IMR-90 (cell line): ENCODE measurements around the gene ZNF800. TPM values are rescaled to one million over a fixed set of nuclear protein-coding genes. Genes with fewer than 3 reads are reported as not detected.

Experiments
- ATAC-seq: fragments of 200-7000 bp; cut with Tn5 transposase; 2 replicates; pipeline ENCODE4 v1.9.1; 2020; ENCODE audit warnings: low read depth, mild to moderate bottlenecking, moderate library complexity
- BruUV-seq: library from RNA; stranded (reverse); fragments of 400-500 nt; replicated peaks from 2 replicates; lab custom pipeline; 2021; lab: Mats Ljungman, UMichigan
- CTCF ChIA-PET: fragments of 300-600 bp; formaldehyde crosslinking; extraction: SDS; loops from one replicate; lab custom pipeline; 2021; ENCODE audit warnings: antibody characterized with exemption; lab: Yijun Ruan, JAX
- POLR2A ChIA-PET: fragments of 300-600 bp; sonication (Branson Sonifier 250); formaldehyde crosslinking; loops from one replicate; lab custom pipeline; 2022; ENCODE audit warnings: antibody characterized with exemption; ENCODE audit not compliant: unreplicated experiment; lab: Charles Lee
- DNase-seq: peaks from one replicate; pipeline ENCODE4 v3.0.0; 2013
- H2AFZ ChIP-seq: replicated peaks from 2 replicates; pipeline ENCODE3; 2013; ENCODE audit warnings: low read length, mild to moderate bottlenecking; ENCODE audit not compliant: poor library complexity
- H2AK5ac ChIP-seq: 2 replicates; pipeline ENCODE4 v1.6.1; 2013; ENCODE audit warnings: low read depth, low read length, inconsistent platforms
- H2AK9ac ChIP-seq: replicated peaks from 2 replicates; pipeline ENCODE3; 2013; ENCODE audit warnings: mild to moderate bottlenecking, low read depth, low read length, moderate library complexity; ENCODE audit not compliant: poor library complexity
- H2BK120ac ChIP-seq: 2 replicates; pipeline ENCODE4 v1.6.1; 2013; ENCODE audit warnings: low read depth, low read length, inconsistent platforms
- H2BK15ac ChIP-seq: 3 replicates; pipeline ENCODE4 v1.6.1; 2013; ENCODE audit warnings: low read depth, low read length, inconsistent platforms
- H2BK20ac ChIP-seq: 2 replicates; pipeline ENCODE4 v1.6.1; 2013; ENCODE audit warnings: low read depth, mild to moderate bottlenecking, inconsistent platforms, low read length, moderate library complexity
- H2BK5ac ChIP-seq: 2 replicates; pipeline ENCODE4 v1.6.1; 2013; ENCODE audit warnings: mild to moderate bottlenecking, low read depth, low read length, inconsistent platforms; ENCODE audit not compliant: poor library complexity, severe bottlenecking
- H3K14ac ChIP-seq: replicated peaks from 2 replicates; pipeline ENCODE4 v1.6.1; 2013; ENCODE audit warnings: low read depth, low read length, inconsistent platforms
- H3K18ac ChIP-seq: 2 replicates; pipeline ENCODE4 v1.6.1; 2013; ENCODE audit warnings: low read depth, low read length, control low read depth
- H3K23ac ChIP-seq: 2 replicates; pipeline ENCODE4 v1.6.1; 2013; ENCODE audit warnings: low read depth, low read length, inconsistent platforms
- H3K27ac ChIP-seq: 2 replicates; pipeline ENCODE4 v1.5.1; 2013; ENCODE audit warnings: mild to moderate bottlenecking, control low read depth, low read length; ENCODE audit not compliant: insufficient read depth
- H3K27me3 ChIP-seq: 2 replicates; pipeline ENCODE4 v1.6.1; 2013; ENCODE audit warnings: low read length; ENCODE audit not compliant: control insufficient read depth, insufficient read depth
- H3K36me3 ChIP-seq: 2 replicates; pipeline ENCODE4 v1.6.1; 2013; ENCODE audit warnings: low read length, mixed read lengths; ENCODE audit not compliant: control insufficient read depth, insufficient read depth
- H3K4ac ChIP-seq: 2 replicates; pipeline ENCODE4 v1.6.1; 2013; ENCODE audit warnings: low read depth, low read length, inconsistent platforms
- H3K4me1 ChIP-seq: 2 replicates; pipeline ENCODE4 v1.6.1; 2013; ENCODE audit warnings: low read length, mixed read lengths; ENCODE audit not compliant: control insufficient read depth, insufficient read depth
- H3K4me2 ChIP-seq: 2 replicates; pipeline ENCODE4 v1.6.1; 2013; ENCODE audit warnings: low read depth, mild to moderate bottlenecking, control low read depth, low read length, moderate library complexity
- H3K4me3 ChIP-seq: 2 replicates; pipeline ENCODE4 v1.5.1; 2013; ENCODE audit warnings: low read depth, mild to moderate bottlenecking, control low read depth, low read length, moderate library complexity; ENCODE audit not compliant: insufficient read depth
- H3K56ac ChIP-seq: 2 replicates; pipeline ENCODE4 v1.6.1; 2013; ENCODE audit warnings: low read length, inconsistent platforms; ENCODE audit not compliant: insufficient read depth; ENCODE audit errors: extremely low read depth
- H3K79me1 ChIP-seq, 2 experiments: 2 replicates each; pipeline ENCODE4 v1.6.1; 2013; ENCODE audit warnings: low read length in 2 of 2, inconsistent platforms in 1 of 2, low read depth in 1 of 2
- H3K9ac ChIP-seq: 2 replicates; pipeline ENCODE4 v1.6.1; 2013; ENCODE audit warnings: low read depth, low read length, control low read depth
- H3K9me1 ChIP-seq: 2 replicates; pipeline ENCODE4 v1.6.1; 2013; ENCODE audit warnings: low read length, inconsistent platforms; ENCODE audit not compliant: insufficient read depth
- H3K9me3 ChIP-seq: 2 replicates; pipeline ENCODE4 v1.6.1; 2013; ENCODE audit warnings: low read length; ENCODE audit not compliant: control insufficient read depth, insufficient read depth
- H4K20me1 ChIP-seq: 2 replicates; pipeline ENCODE4 v1.6.1; 2013; ENCODE audit warnings: low read length, inconsistent platforms; ENCODE audit not compliant: insufficient read depth
- H4K5ac ChIP-seq: 2 replicates; pipeline ENCODE4 v1.6.1; 2013; ENCODE audit warnings: mild to moderate bottlenecking, low read depth, low read length, control low read depth
- H4K8ac ChIP-seq, 2 experiments: 2 replicates each; pipeline ENCODE4 v1.6.1; 2013; ENCODE audit warnings: low read depth in 2 of 2, low read length in 2 of 2, control low read depth in 1 of 2, inconsistent platforms in 1 of 2
- H4K91ac ChIP-seq: 2 replicates; pipeline ENCODE4 v1.6.1; 2013; ENCODE audit warnings: low read depth, low read length, inconsistent platforms; ENCODE audit not compliant: insufficient read depth
- BHLHE40 ChIP-seq: fragments of 150-350 bp; IDR thresholded peaks from 2 replicates; pipeline ENCODE4 v1.6.1; 2016; ENCODE audit warnings: mild to moderate bottlenecking, low read depth, low read length
- CHD1 ChIP-seq: IDR thresholded peaks from 2 replicates; pipeline ENCODE4 v1.6.1; 2012; ENCODE audit warnings: low read depth, low read length, improper control_type of control experiment
- CTCF ChIP-seq: conservative IDR thresholded peaks from 2 replicates; pipeline ENCODE4 v1.5.1; 2012; ENCODE audit warnings: mild to moderate bottlenecking, low read depth, low read length, improper control_type of control experiment
- FOS ChIP-seq: fragments of 150-350 bp; IDR thresholded peaks from 2 replicates; pipeline ENCODE4 v1.6.1; 2016; ENCODE audit warnings: low read depth, low read length
- MAZ ChIP-seq: IDR thresholded peaks from 2 replicates; pipeline ENCODE4 v1.6.1; 2012; ENCODE audit warnings: low read depth, mild to moderate bottlenecking, low read length, improper control_type of control experiment, moderate library complexity, borderline replicate concordance
- MXI1 ChIP-seq: IDR thresholded peaks from 2 replicates; pipeline ENCODE4 v1.6.1; 2012; ENCODE audit warnings: low read depth, mild to moderate bottlenecking, low read length, moderate library complexity, borderline replicate concordance
- NFE2L2 ChIP-seq: fragments of 150-350 bp; IDR thresholded peaks from 2 replicates; pipeline ENCODE4 v1.6.1; 2016; ENCODE audit warnings: low read depth, mild to moderate bottlenecking, low read length
- POLR2A ChIP-seq: IDR thresholded peaks from 2 replicates; pipeline ENCODE4 v1.6.1; 2012; ENCODE audit warnings: mild to moderate bottlenecking, low read depth, low read length
- USF2 ChIP-seq: fragments of 150-350 bp; IDR thresholded peaks from 2 replicates; pipeline ENCODE4 v1.6.1; 2017; ENCODE audit warnings: mild to moderate bottlenecking, antibody characterized with exemption, low read length, low read depth
- WGBS, 2 experiments: methylation state at CpG; one replicate each; pipeline versions ENCODE4 v1.1.5 to v1.1.7; 2013; ENCODE audit warnings: missing lambda C conversion rate in 2 of 2; ENCODE audit not compliant: insufficient read length in 1 of 2; ENCODE audit errors: extremely low coverage in 2 of 2; 5-methylcytosine and 5-hydroxymethylcytosine counted together
- dilution Hi-C: fragments of 300-500 bp; cut with HindIII; formaldehyde crosslinking; loops from one replicate; pipeline ENCODE4 v1.14.3; 2018; ENCODE audit warnings: low sequenced_read_pairs; ENCODE audit not compliant: unreplicated experiment
- in situ Hi-C: fragments of 300-500 bp; cut with MboI; formaldehyde crosslinking; loops from 3 replicates; pipeline ENCODE4 v1.14.3; 2019; ENCODE audit warnings: low sequenced_read_pairs, inconsistent platforms, mixed read lengths
- intact Hi-C: fragments of 100-400 bp; cut with micrococcal nuclease; formaldehyde crosslinking; loops from 2 replicates; pipeline ENCODE4 v1.10.0; 2022
- polyA plus RNA-seq, 3 experiments: library from polyadenylated mRNA; depleted of rRNA; stranded (reverse); fragments of >200 nt; gene quantifications; 2 replicates each; pipeline ENCODE4 v1.2.3, GENCODE V29; 2012; ENCODE audit warnings: low replicate concordance in 1 of 3
- total RNA-seq: library from RNA; depleted of rRNA; stranded (reverse); fragments of >200 nt; gene quantifications from 2 replicates; pipeline ENCODE4 v1.2.3, GENCODE V29; 2012

ZNF800 gene
- total and polyA plus RNA-seq, 2 of the 4 experiments (the other 2 are of a cell fraction): 6.9 to 13.1 TPM

GRCh38 chr7:127437837-127438236 is 45.3 kb upstream of the ZNF800 start:
- no peaks in the 10 kb centered on the region for H3K79me1 ChIP-seq
- in situ Hi-C loops: no loop called here
- no peak overlapping the region for H2BK20ac ChIP-seq
- no peak overlapping the region for H3K56ac ChIP-seq
- peak overlapping the region; percentile 76 for H3K4me2 ChIP-seq
- H2AK5ac ChIP-seq: no peak overlapping the region
- no peaks in the 10 kb centered on the region for H3K9me3 ChIP-seq
- intact Hi-C loops: no loop called here
- ChIA-PET POLR2A (no interaction called here), CTCF (no interaction called here)
- H3K18ac ChIP-seq: no peak overlapping the region
- H4K8ac ChIP-seq: no peak overlapping the region
- no peaks in the 10 kb centered on the region for H3K27me3 ChIP-seq
- dilution Hi-C loops: no loop called here
- H3K36me3 ChIP-seq: no peaks in the 10 kb centered on the region
- H2AK9ac ChIP-seq: no peak overlapping the region
- DNase-seq (peak; percentile 78), ATAC-seq (peak; percentile 97)
- H3K9ac ChIP-seq: no peak overlapping the region
- no peak overlapping the region for H3K27ac ChIP-seq
- H2AFZ ChIP-seq: no peak overlapping the region
- no peaks in the 10 kb centered on the region; the same call in 1 of the 2 replicates for H3K9me1 ChIP-seq
- H3K23ac ChIP-seq: no peak overlapping the region
- H2BK15ac ChIP-seq: no peak overlapping the region
- peaks cover 3% of the 10 kb centered on the region; the same call in 1 of the 2 replicates for H3K4me1 ChIP-seq
- no peak overlapping the region for H2BK5ac ChIP-seq
- H3K4ac ChIP-seq: no peak overlapping the region
- no TSS peak for BruUV-seq
- no peak overlapping the region for H4K5ac ChIP-seq
- no peak overlapping the region for H4K91ac ChIP-seq
- H4K20me1 ChIP-seq: no peaks in the 10 kb centered on the region
- WGBS, 2 experiments: no CpG with 5 or more reads among the region's 2 CpGs
- H2BK120ac ChIP-seq: no peak overlapping the region
- no peak for TF ChIP-seq USF2
- no peak for TF ChIP-seq POLR2A
- peak; percentile 46; the same call in 1 of the 2 replicates for TF ChIP-seq FOS
- TF ChIP-seq MAZ: no peak
- TF ChIP-seq MXI1: no peak
- TF ChIP-seq NFE2L2: no peak
- 0 out of 2 replicates have a peak, but pooled peaks have one; percentile 25 for TF ChIP-seq BHLHE40
- TF ChIP-seq CTCF: no peak
- TF ChIP-seq CHD1: no peak
- H3K14ac ChIP-seq: no peak overlapping the region
- no peak overlapping the region for H3K4me3 ChIP-seq
